Measurements from ENCODE around the gene CTSC. TPM values are rescaled to one million over a fixed set of nuclear protein-coding genes. Genes with fewer than 3 reads are reported as not detected.
A peak's percentile ranks its signal among the peaks of the same experiment; 100 is the strongest.
"Not testable (repeated sequence)": the region's sequence is repeated elsewhere in the genome, so short reads cannot be mapped to it uniquely, and the experiment has no call there.

Gene CTSC
- total RNA-seq, 1 donor: 106 TPM

DNA sequence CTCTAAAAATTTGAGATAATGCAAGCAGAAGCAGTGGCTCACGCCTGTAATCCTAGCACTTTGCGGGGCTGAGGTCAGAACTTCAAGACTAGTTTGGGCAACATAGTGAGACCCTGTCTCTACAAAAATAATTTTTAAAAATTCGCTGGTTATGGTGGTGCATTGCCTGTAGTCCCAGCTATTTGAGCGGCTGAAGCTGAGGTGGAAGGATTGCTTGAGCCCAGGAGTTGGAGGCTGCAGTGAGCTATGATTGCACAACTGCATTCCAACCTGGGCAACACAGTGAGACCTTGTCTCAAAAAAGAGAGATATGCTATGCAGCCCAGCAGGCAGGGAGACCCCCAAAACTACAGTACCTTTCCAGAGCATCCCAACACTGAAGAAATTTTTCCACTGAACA, 2.3 kb downstream of the CTSC start:
- Histone ChIP-seq H3K4me3 (ENCODE audit: low read length) (peak overlapping the region; percentile 91), H3K9me3 (ENCODE audit: low read depth, low read length) (no peaks in the 10 kb centered on the region), H3K4me1 (ENCODE audit: insufficient read depth, low read length) (peaks cover 54% of the 10 kb centered on the region), H3K27me3 (ENCODE audit: insufficient read depth, low read length) (no peaks in the 10 kb centered on the region)

DNA sequence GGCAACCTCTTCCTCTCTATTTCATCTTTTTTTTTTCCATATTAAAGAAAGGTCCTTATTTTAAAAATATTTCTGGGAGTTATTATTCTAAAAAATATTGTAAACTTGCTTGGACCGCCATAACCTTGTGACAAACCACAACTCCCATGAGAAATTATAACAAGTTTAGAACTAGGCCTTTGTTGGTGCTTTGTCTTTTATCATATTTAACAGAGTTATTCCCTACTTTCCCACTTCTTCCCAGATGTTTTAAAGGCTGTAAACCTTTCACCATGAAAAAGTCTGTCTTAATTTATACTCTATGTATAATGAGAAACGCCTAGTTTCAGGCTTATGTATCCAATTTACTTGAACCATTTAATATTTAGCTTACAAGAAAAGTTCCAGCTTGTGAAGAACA, 3.7 kb downstream of the CTSC start:
- no peaks in the 10 kb centered on the region for H3K9me3 ChIP-seq (ENCODE audit: low read depth, low read length)
- peaks cover 60% of the 10 kb centered on the region for H3K4me1 ChIP-seq (ENCODE audit: insufficient read depth, low read length)
- no peak overlapping the region for H3K4me3 ChIP-seq (ENCODE audit: low read length)
- no peaks in the 10 kb centered on the region for H3K27me3 ChIP-seq (ENCODE audit: insufficient read depth, low read length)

DNA sequence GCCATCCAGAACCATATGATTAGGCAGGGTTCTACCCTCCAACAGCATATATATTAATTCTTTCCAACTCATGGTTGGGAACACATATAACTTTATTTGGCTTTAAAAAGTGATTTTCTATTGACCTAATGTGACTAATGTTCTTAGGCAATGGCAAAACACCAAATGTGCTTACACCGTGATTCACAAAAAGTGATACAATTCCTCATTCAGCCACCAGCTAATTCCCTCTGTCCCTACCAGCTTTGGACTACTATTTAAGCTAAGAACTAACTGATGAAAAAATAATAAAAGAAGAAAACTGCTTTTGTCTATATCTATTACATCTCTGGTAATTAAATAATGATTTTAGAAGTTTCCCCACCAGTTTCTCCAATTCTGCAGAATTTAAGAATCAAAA, 4.7 kb downstream of the CTSC start:
- Histone ChIP-seq H3K9me3 (ENCODE audit: low read depth, low read length) (no peaks in the 10 kb centered on the region), H3K4me3 (ENCODE audit: low read length) (no peak overlapping the region), H3K4me1 (ENCODE audit: insufficient read depth, low read length) (peaks cover 61% of the 10 kb centered on the region), H3K27me3 (ENCODE audit: insufficient read depth, low read length) (no peaks in the 10 kb centered on the region)

DNA sequence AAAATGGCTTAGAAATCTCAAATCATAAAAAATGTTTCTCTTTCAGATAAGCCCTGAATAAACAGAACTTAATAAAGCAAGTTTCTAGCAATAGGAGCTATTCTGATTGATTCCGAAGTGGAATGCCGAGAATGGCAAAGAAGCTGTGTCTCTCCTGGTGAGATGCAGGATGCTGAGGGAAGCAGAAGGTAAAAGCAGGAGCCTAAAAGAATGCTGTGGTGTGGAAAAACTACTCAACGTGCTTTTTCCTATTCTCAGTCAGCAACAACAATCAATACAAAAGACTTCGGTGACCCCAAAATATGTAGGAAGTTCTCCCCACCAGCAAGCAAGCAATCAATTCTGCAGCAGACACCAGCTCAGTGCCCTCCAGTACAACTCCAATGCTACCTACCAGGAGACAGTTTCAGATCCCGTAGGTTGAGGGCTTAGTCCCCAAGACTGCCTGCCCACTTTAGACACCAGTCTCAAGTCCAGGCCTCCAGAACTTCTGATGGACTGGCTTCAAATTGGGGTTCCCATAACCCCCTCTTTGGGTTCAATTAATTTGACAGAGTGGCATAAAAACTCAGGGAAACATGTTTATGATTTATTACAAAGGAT, 6.6 kb downstream of the CTSC start:
- peaks cover 66% of the 10 kb centered on the region for H3K4me1 ChIP-seq (ENCODE audit: insufficient read depth, low read length)
- H3K9me3 ChIP-seq (ENCODE audit: low read depth, low read length): no peaks in the 10 kb centered on the region
- H3K4me3 ChIP-seq (ENCODE audit: low read length): no peak overlapping the region
- H3K27me3 ChIP-seq (ENCODE audit: insufficient read depth, low read length): no peaks in the 10 kb centered on the region

DNA sequence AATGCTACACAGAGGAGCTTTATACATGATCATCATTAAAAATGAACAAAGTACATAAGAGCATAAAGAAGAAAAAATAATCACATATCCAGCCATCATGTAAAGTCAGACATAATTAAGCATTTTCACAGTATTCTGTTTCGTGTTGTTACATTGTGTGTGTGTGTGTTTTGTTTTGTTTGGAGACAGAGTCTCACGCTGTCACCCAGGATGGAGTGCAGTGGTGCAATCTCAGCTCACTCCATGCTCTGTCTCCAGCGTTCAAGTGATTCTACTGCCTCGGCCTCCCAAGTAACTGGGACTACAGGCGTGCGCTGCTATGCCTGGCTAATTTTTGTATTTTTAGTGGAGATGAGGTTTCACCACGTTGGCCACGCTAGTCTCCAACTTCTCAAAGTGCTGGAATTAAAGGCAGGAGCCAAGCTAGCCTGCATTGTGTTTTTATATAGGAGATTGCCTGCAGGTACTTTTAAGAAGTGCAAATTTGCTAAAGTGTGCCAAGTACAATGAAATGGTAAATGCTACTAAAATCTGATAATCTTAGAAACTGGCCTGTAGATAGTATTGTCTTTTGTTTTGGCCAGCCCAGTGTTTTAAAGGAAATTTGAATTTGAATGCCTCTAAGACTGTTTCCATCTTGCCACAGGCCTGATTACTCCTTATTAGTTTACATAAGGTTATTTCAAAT, 7.8 kb downstream of the CTSC start:
- Histone ChIP-seq H3K9me3 (ENCODE audit: low read depth, low read length) (no peaks in the 10 kb centered on the region), H3K27me3 (ENCODE audit: insufficient read depth, low read length) (no peaks in the 10 kb centered on the region), H3K4me3 (ENCODE audit: low read length) (no peak overlapping the region), H3K4me1 (ENCODE audit: insufficient read depth, low read length) (peaks cover 54% of the 10 kb centered on the region)

DNA sequence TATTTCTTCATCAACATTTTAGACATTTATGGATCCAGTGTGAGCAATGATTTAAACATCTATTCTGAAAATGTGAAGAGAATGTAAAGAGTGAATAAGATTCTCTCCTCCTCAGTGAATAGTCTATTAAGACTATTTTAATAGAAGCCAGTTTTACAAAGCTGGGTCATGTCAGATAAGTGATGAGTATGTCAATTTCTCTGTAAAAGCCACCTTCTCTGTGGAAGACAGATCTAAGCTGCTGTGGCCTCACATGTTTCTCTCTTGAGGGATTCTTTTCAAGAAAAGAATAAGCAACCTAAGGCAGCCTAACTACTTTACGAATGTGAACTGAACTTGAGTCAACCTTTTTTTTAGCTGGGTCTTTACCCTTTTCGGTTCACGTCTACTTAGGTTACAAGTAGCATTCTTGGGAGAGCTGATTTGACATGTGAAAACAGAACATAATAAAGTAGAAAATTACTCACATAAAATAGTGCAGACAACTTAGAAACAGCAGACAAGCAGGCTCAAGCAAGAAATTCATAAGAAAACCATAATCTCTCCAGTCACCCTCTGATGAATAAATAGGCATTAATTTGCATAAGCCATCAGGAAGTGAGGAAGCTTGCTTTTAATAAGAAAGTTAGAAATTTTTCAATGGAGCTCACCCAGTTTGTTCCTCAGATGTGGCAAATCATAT, 9.9 kb downstream of the CTSC start:
- H3K4me1 ChIP-seq (ENCODE audit: insufficient read depth, low read length): peaks cover 45% of the 10 kb centered on the region
- H3K9me3 ChIP-seq (ENCODE audit: low read depth, low read length): no peaks in the 10 kb centered on the region
- no peak overlapping the region for H3K4me3 ChIP-seq (ENCODE audit: low read length)
- no peaks in the 10 kb centered on the region for H3K27me3 ChIP-seq (ENCODE audit: insufficient read depth, low read length)

DNA sequence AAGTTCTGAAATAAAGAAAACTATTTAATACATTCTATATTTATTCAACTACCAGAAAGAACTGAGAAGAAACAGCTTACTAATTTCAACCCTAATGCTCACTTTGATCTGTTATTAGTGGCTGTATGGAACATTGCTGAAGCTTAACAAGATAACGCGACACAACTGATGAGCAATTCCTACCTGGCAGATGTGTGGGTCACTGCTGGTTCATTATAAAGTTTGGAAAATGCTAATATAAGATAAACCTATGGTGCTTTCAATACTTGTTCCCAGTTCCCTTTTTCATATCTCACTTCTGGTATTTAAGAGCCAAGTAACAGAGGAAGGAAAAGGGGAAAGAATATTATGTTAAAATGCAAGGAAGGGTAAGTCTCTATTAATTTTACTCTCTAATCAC, 10.5 kb downstream of the CTSC start:
- Histone ChIP-seq H3K4me1 (ENCODE audit: insufficient read depth, low read length) (peaks cover 45% of the 10 kb centered on the region), H3K4me3 (ENCODE audit: low read length) (no peak overlapping the region), H3K9me3 (ENCODE audit: low read depth, low read length) (no peaks in the 10 kb centered on the region), H3K27me3 (ENCODE audit: insufficient read depth, low read length) (no peaks in the 10 kb centered on the region)

DNA sequence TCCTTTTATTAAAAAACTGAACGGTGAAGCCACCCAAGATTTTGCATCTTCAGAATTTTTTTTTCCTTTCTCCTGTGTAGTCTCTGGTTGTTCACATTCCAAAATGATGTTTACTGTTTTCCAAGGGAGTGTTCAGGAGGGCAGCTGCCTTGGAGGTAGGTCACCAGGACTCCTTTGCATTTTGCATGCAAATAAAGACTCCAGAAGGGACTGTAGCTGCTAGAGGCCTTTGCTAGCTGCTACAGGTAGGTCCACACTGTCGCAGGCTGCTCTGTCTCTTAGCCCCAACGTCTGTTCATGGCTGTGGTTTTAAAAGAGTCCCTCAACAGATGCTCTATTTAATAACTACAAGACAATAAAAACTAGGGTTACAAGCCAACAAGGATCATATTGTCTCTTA, 11.4 kb downstream of the CTSC start:
- H3K27me3 ChIP-seq (ENCODE audit: insufficient read depth, low read length): no peaks in the 10 kb centered on the region
- H3K9me3 ChIP-seq (ENCODE audit: low read depth, low read length): no peaks in the 10 kb centered on the region
- H3K4me3 ChIP-seq (ENCODE audit: low read length): no peak overlapping the region
- H3K4me1 ChIP-seq (ENCODE audit: insufficient read depth, low read length): peaks cover 39% of the 10 kb centered on the region

DNA sequence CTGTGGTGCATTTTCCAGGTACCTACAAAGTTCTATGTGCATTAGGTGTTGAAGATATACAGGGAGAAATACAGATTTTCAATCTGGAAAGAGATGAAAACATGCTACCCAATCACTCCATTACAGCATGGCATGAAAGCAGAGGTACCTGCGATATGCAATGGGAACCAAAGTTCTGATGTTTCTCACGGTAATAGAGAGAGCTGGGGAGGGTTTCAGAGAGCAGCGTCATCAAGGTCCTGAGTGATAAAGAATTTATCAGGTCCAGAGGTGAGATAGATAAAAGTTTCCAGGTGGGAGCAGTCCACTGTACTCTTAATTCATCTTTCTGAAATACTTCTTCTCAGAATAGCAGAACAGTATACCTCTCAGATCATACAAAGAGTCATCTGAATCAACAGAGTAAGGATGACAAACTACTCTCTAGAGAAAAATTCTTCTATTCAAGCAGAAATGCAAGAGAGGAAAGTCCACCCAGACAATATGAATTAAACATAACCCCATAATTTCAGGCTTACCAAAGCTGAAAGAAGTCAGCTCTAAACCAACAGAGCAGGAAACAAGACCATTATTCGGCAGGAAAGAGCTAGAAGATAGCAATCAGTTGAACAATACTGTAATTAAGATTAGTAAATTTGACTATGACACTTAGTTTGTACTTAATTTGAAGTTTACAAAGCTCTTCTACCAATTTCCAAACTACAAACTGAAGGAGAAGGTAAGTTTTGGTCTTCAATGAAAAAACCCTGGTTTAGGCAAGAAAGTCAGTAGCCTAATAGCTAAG, 12.8 kb downstream of the CTSC start:
- peaks cover 33% of the 10 kb centered on the region for H3K4me1 ChIP-seq (ENCODE audit: insufficient read depth, low read length)

DNA sequence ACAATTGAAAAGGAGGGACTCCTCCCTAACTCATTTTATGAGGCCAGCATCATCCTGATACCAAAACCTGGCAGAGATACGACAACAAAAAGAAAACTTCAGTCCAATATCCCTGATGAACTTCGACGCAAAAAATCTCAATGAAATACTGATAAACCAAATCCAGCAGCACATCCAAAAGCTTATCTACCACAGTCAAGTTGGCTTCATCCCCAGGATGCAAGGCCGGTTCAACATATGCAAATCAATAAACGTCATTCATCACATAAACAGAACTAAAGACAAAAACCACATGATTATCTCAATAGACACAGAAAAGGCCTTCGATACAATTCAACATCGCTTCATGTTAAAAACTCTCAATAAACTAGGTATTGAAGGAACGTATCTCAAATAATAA, 14.7 kb downstream of the CTSC start:
- H3K27me3 ChIP-seq (ENCODE audit: insufficient read depth, low read length); H3K9me3 ChIP-seq (ENCODE audit: low read depth, low read length); H3K4me3 ChIP-seq (ENCODE audit: low read length): not testable (repeated sequence)
- peaks cover 16% of the 10 kb centered on the region for H3K4me1 ChIP-seq (ENCODE audit: insufficient read depth, low read length)

More for the DNA sequence above, 12.8 kb downstream of the CTSC start:
- Histone ChIP-seq H3K9me3 (ENCODE audit: low read depth, low read length) (no peaks in the 10 kb centered on the region), H3K4me3 (ENCODE audit: low read length) (no peak overlapping the region), H3K27me3 (ENCODE audit: insufficient read depth, low read length) (no peaks in the 10 kb centered on the region)

DNA sequence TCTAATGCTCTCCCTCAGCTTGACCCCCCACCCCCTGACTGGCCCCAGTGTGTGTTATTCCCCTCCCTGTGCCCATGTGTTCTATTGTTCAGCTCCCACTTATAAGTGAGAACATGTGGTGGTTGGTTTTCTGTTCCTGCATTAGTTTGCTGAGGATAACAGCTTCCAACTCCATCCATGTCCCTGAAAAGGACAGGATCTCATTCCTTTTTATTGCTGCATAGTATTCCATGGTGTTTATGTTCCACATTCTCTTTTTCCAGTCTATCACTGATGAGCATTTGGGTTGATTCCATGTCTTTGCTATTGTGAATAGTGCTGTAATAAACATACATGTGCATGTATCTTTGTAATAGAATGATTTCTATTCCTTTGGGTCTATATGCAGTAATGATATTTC, 16.1 kb downstream of the CTSC start:
- H3K4me1 ChIP-seq (ENCODE audit: insufficient read depth, low read length); H3K27me3 ChIP-seq (ENCODE audit: insufficient read depth, low read length); H3K9me3 ChIP-seq (ENCODE audit: low read depth, low read length); H3K4me3 ChIP-seq (ENCODE audit: low read length): not testable (repeated sequence)

DNA sequence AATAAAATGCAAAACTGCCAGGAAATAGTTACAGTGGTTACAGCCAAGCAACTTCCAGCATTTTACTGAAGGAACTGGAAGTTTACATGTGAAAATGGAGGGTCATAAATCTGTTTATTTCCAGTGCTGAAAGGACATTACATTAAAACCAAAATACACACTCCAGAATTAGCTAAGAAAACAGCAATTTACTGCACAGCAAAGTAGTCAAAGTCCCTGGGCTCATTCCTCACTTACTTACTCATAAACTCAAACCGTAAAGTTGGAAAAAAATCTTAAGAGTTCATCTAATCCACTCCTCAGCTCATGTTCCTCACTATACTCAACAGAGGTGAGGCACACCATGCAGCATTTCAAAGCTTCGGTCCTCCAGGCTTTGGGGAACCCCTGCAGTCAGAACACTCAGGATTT, 17.4 kb downstream of the CTSC start:
- Histone ChIP-seq H3K27me3 (ENCODE audit: insufficient read depth, low read length) (no peaks in the 10 kb centered on the region), H3K9me3 (ENCODE audit: low read depth, low read length) (no peaks in the 10 kb centered on the region), H3K4me1 (ENCODE audit: insufficient read depth, low read length) (no peaks in the 10 kb centered on the region), H3K4me3 (ENCODE audit: low read length) (no peak overlapping the region)

DNA sequence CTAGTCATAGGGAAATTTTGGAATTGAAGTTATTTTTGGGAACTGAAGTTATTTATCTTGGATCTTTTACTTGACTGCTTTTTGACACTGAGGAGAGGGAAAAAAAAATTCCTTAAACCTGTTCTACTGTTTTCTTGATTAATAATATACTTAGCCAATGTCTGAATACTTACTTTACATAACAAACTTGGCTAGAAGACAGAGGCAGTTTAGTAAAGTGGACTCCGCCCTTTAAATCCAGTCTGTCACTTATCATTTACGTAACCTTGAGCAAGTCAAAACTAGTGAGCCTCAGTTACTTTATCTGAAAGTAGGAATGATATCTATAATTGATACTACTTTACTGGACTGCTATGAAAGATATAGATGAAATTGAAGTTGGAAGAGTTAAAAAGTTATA, 19.5 kb downstream of the CTSC start:
- Histone ChIP-seq H3K27me3 (ENCODE audit: insufficient read depth, low read length) (no peaks in the 10 kb centered on the region), H3K4me1 (ENCODE audit: insufficient read depth, low read length) (no peaks in the 10 kb centered on the region), H3K4me3 (ENCODE audit: low read length) (no peak overlapping the region), H3K9me3 (ENCODE audit: low read depth, low read length) (no peaks in the 10 kb centered on the region)

DNA sequence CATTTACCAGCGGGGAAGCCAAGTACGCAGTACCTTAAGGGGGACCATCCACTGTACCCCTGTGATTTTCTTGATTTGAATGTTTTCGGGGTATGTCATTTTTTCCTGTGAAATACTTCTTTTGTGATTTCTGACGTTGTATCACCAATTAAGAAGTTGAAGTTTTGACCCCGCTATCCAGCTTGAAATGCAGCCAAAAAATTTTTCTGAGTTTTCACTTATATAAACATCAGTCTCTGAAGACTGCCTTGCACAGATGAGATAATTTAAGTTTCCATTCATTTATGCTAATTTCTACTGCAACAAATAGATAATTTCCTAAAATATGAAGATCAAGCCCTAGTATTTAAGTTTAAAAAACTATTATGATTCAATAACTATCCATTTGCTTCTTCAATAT, 20.0 kb downstream of the CTSC start:
- H3K4me1 ChIP-seq (ENCODE audit: insufficient read depth, low read length): no peaks in the 10 kb centered on the region
- no peaks in the 10 kb centered on the region for H3K27me3 ChIP-seq (ENCODE audit: insufficient read depth, low read length)
- H3K4me3 ChIP-seq (ENCODE audit: low read length): no peak overlapping the region

DNA sequence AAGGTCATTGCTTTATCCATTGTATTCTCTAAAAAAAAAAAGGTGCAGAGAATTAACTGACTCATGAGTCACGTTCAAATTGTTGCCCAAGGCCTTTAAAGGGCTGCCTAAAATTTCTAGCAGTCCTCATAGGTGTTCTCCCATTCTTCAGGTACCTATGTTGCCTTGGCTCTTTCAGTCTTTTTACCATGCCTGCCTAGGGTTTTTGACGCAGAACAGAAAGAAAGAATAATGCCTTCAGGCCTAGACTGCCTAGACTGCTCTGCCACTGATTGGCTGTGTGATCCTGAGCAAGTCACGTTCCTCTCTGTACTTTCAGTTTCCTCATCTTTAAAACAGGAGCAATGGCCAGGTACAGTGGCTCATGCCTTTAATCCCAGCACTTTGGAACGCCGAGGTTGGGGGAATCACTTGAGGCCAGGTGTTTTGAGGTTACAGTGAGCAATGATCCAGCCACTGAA, 21.5 kb downstream of the CTSC start:
- Histone ChIP-seq H3K9me3 (ENCODE audit: low read depth, low read length) (no peaks in the 10 kb centered on the region), H3K27me3 (ENCODE audit: insufficient read depth, low read length) (no peaks in the 10 kb centered on the region)

More for the DNA sequence above, 20.0 kb downstream of the CTSC start:
- no peaks in the 10 kb centered on the region for H3K9me3 ChIP-seq (ENCODE audit: low read depth, low read length)

More for the DNA sequence above, 21.5 kb downstream of the CTSC start:
- no peaks in the 10 kb centered on the region for H3K4me1 ChIP-seq (ENCODE audit: insufficient read depth, low read length)
- H3K4me3 ChIP-seq (ENCODE audit: low read length): no peak overlapping the region

Data from mononuclear cell (primary cell).